ENCODE results near the gene UBR2. TPM values are rescaled to one million over a fixed set of nuclear protein-coding genes. Genes with fewer than 3 reads are reported as not detected.
"Not testable (repeated sequence)": the region's sequence is repeated elsewhere in the genome, so short reads cannot be mapped to it uniquely, and the experiment has no call there.

Gene UBR2
- total RNA-seq, 2 experiments from 2014 or later = 31.4 to 32.5 TPM

- H3K36me3 Mint-ChIP-seq = peaks cover 23% of the 10 kb centered on the region
- no peaks in the 10 kb centered on the region for H3K9me3 Mint-ChIP-seq
- no peaks in the 10 kb centered on the region for H3K27me3 Mint-ChIP-seq
- intact Hi-C loops (cut with micrococcal nuclease) = no loop called here
- peaks cover 51% of the 10 kb centered on the region for H3K4me1 Mint-ChIP-seq (ENCODE audit: low read depth)
- H3K4me3 Mint-ChIP-seq = no peak overlapping the region
- no peak overlapping the region for H3K27ac Mint-ChIP-seq
- CTCF ChIA-PET = interaction anchor here (0.7 to 2.6 kb wide), 5 partner anchors 8 to 1039 kb away, joined by 3 to 13 read pairs (median 3); partner anchors contain the start of gene UBR2
- DNase-seq = no peak
- POLR2A ChIA-PET = interaction anchor here (0.7 to 1.3 kb wide), 3 partner anchors 10 to 319 kb away, joined by 3 to 4 read pairs (median 3); a partner anchor contains a TSS
Measured at GRCh38 chr6:42571611-42572342, 7.9 kb downstream of the UBR2 start.

- H3K27me3 Mint-ChIP-seq = no peaks in the 10 kb centered on the region
- peaks cover 50% of the 10 kb centered on the region for H3K4me1 Mint-ChIP-seq (ENCODE audit: low read depth)
- DNase-seq = no peak
- peaks cover 28% of the 10 kb centered on the region for H3K36me3 Mint-ChIP-seq
- no peaks in the 10 kb centered on the region for H3K9me3 Mint-ChIP-seq
- no peak overlapping the region for H3K4me3 Mint-ChIP-seq
- intact Hi-C loops (cut with micrococcal nuclease) = no loop called here
- POLR2A ChIA-PET = interaction anchor here (0.7 to 1.3 kb wide), 3 partner anchors 9 to 318 kb away, joined by 3 to 4 read pairs (median 3); a partner anchor contains a TSS
- no peak overlapping the region for H3K27ac Mint-ChIP-seq
- CTCF ChIA-PET = interaction anchor here (0.7 to 2.6 kb wide), 6 partner anchors 8 to 1038 kb away, joined by 3 to 13 read pairs (median 4); partner anchors contain the start of gene UBR2
Measured at GRCh38 chr6:42572523-42572922, 8.7 kb downstream of the UBR2 start.

- intact Hi-C loops (cut with micrococcal nuclease); H3K27ac Mint-ChIP-seq; H3K9me3 Mint-ChIP-seq; DNase-seq; H3K4me3 Mint-ChIP-seq; CTCF ChIA-PET; H3K27me3 Mint-ChIP-seq; POLR2A ChIA-PET: not testable (repeated sequence)
- H3K36me3 Mint-ChIP-seq = peaks cover 34% of the 10 kb centered on the region
- H3K4me1 Mint-ChIP-seq (ENCODE audit: low read depth) = peaks cover 46% of the 10 kb centered on the region
Measured at GRCh38 chr6:42576538-42576937, 12.7 kb downstream of the UBR2 start.

GRCh38 chr6:42598300-42598699 is 34.5 kb downstream of the UBR2 start:
- no peak overlapping the region for H3K27ac Mint-ChIP-seq
- no peak overlapping the region for H3K4me3 Mint-ChIP-seq
- CTCF ChIA-PET = no interaction called here

GRCh38 chr6:42599558-42599957 is 35.7 kb downstream of the UBR2 start:
- CTCF ChIA-PET = no interaction called here

More at GRCh38 chr6:42598300-42598699, 34.5 kb downstream of the UBR2 start:
- intact Hi-C loops (cut with micrococcal nuclease) = no loop called here
- no peaks in the 10 kb centered on the region for H3K27me3 Mint-ChIP-seq
- H3K4me1 Mint-ChIP-seq (ENCODE audit: low read depth) = peaks cover 8% of the 10 kb centered on the region
- POLR2A ChIA-PET = no interaction called here
- no peaks in the 10 kb centered on the region for H3K9me3 Mint-ChIP-seq
- DNase-seq = no peak
- peaks cover 27% of the 10 kb centered on the region for H3K36me3 Mint-ChIP-seq

GRCh38 chr6:42604150-42604549 is 40.3 kb downstream of the UBR2 start:
- POLR2A ChIA-PET = no interaction called here
- Mint-ChIP-seq H3K9me3 (no peaks in the 10 kb centered on the region), H3K36me3 (peaks cover 9% of the 10 kb centered on the region), H3K4me1 (ENCODE audit: low read depth) (peaks cover 7% of the 10 kb centered on the region), H3K27me3 (no peaks in the 10 kb centered on the region), H3K27ac (peak overlapping the region; percentile 5), H3K4me3 (no peak overlapping the region)
- no peak for DNase-seq
- intact Hi-C loops (cut with micrococcal nuclease) = no loop called here
- CTCF ChIA-PET = interaction anchor here (1.1 to 1.4 kb wide), 3 partner anchors 12 to 57 kb away, joined by 3 to 5 read pairs (median 3); partner anchors contain the start of gene UBR2

More at GRCh38 chr6:42599558-42599957, 35.7 kb downstream of the UBR2 start:
- Mint-ChIP-seq H3K36me3 (peaks cover 25% of the 10 kb centered on the region), H3K27me3 (no peaks in the 10 kb centered on the region), H3K27ac (no peak overlapping the region), H3K4me3 (no peak overlapping the region), H3K4me1 (ENCODE audit: low read depth) (peaks cover 11% of the 10 kb centered on the region), H3K9me3 (no peaks in the 10 kb centered on the region)
- no peak for DNase-seq
- intact Hi-C loops (cut with micrococcal nuclease) = no loop called here
- POLR2A ChIA-PET = no interaction called here

- ChIA-PET CTCF (interaction anchor here (1.1 to 1.4 kb wide), 2 partner anchors 12 to 57 kb away, joined by 3 read pairs; no protein-coding TSS in a partner anchor), POLR2A (interaction anchor here (1.3 kb wide), 1 partner anchor 265 kb away, joined by 4 read pairs; no protein-coding TSS in a partner anchor)
- H3K27me3 Mint-ChIP-seq; H3K9me3 Mint-ChIP-seq; H3K4me3 Mint-ChIP-seq; H3K36me3 Mint-ChIP-seq; H3K4me1 Mint-ChIP-seq (ENCODE audit: low read depth); DNase-seq; intact Hi-C loops (cut with micrococcal nuclease); H3K27ac Mint-ChIP-seq: not testable (repeated sequence)
Measured at GRCh38 chr6:42604699-42605098, 40.9 kb downstream of the UBR2 start.

DNA sequence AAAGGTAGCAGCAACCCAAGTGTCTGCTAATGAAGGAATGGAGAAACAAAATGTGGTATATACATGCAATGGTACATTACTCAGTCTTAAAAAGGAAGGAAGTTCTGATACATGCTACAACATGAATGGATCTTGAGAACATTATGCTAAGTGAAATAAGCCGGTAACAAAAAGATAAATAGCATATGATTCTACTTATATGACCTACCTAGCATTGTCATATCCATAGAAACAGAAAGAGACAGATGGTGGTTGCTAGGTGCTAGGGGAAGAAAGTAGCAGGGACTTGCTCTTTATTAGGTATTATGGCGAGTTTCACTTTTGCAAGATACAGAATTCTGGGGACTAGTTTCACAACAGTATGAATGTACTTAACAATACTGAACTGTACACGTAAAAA is 46.6 kb downstream of the UBR2 start:
- no peaks in the 10 kb centered on the region for H3K9me3 Mint-ChIP-seq
- ChIA-PET CTCF (no interaction called here), POLR2A (interaction anchor here (0.7 kb wide), 1 partner anchor 37 kb away, joined by 3 read pairs; no protein-coding TSS in a partner anchor)
- H3K4me3 Mint-ChIP-seq = no peak overlapping the region
- no peaks in the 10 kb centered on the region for H3K27me3 Mint-ChIP-seq
- peaks cover 12% of the 10 kb centered on the region for H3K36me3 Mint-ChIP-seq
- no peak for DNase-seq
- intact Hi-C loops (cut with micrococcal nuclease) = no loop called here
- H3K4me1 Mint-ChIP-seq (ENCODE audit: low read depth) = peaks cover 8% of the 10 kb centered on the region
- peak overlapping the region; percentile 0 for H3K27ac Mint-ChIP-seq

DNA sequence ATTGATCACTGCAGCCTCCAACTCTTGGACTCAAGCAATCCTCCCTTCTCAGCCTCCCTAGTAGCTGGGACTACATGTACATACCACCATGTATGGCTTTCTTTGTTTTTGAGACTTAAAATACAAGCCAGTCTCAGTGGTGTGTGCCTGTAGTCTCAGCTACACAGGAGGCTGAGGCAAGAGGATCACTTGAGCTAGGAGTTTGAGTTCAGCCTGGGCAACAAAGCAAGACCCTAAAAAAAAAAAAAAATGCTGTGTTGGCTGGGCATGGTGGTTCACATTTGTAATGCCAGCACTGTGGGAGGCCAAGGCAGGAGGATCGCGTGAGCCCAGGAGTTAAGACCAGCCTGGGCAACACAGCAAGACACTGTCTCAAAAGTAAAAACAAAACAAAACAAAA is 51.7 kb downstream of the UBR2 start:
- POLR2A ChIA-PET = no interaction called here
- DNase-seq = no peak
- no peak overlapping the region for H3K4me3 Mint-ChIP-seq
- CTCF ChIA-PET = no interaction called here
- H3K4me1 Mint-ChIP-seq (ENCODE audit: low read depth) = peaks cover 17% of the 10 kb centered on the region
- H3K27me3 Mint-ChIP-seq = no peaks in the 10 kb centered on the region
- intact Hi-C loops (cut with micrococcal nuclease) = loop anchor here (5.0 kb wide), 1 partner anchor 48 kb away; no protein-coding TSS in a partner anchor
- H3K27ac Mint-ChIP-seq = no peak overlapping the region
- peaks cover 24% of the 10 kb centered on the region for H3K36me3 Mint-ChIP-seq
- H3K9me3 Mint-ChIP-seq = no peaks in the 10 kb centered on the region

- peaks cover 29% of the 10 kb centered on the region for H3K36me3 Mint-ChIP-seq
- intact Hi-C loops (cut with micrococcal nuclease) = loop anchor here (2.0 to 5.0 kb wide), 2 partner anchors 20 to 49 kb away; no protein-coding TSS in a partner anchor
- CTCF ChIA-PET = interaction anchor here (0.8 to 2.1 kb wide), 2 partner anchors 13 to 69 kb away, joined by 3 to 6 read pairs; no protein-coding TSS in a partner anchor
Measured at GRCh38 chr6:42616716-42617115, 52.9 kb downstream of the UBR2 start.

DNA sequence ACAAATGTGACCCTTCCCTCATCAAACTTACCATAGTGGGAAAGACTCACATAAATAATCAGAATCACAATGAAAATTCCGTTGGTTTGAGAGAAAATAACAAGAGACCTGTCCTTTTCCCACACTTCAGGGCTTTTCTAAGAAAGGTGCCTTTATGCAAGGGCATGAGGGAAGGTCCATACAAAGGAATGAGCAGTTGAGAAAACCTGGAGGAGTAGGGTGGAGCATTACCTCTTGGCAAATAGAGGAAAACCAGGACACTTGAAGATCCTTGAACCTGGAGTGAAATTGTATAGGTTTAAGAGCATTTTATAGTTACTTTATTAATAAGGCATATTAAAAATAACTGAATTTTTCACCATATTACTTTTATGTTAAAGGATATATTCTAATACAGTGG is 54.3 kb downstream of the UBR2 start:
- H3K27me3 Mint-ChIP-seq = no peaks in the 10 kb centered on the region
- no peaks in the 10 kb centered on the region for H3K9me3 Mint-ChIP-seq
- DNase-seq = no peak
- intact Hi-C loops (cut with micrococcal nuclease) = loop anchor here (5.0 kb wide), 1 partner anchor 51 kb away; no protein-coding TSS in a partner anchor
- H3K27ac Mint-ChIP-seq = no peak overlapping the region
- POLR2A ChIA-PET = no interaction called here
- H3K4me1 Mint-ChIP-seq (ENCODE audit: low read depth) = peaks cover 16% of the 10 kb centered on the region
- no peak overlapping the region for H3K4me3 Mint-ChIP-seq
- peaks cover 26% of the 10 kb centered on the region for H3K36me3 Mint-ChIP-seq
- CTCF ChIA-PET = interaction anchor here (1.1 to 2.1 kb wide), 2 partner anchors 54 to 71 kb away, joined by 3 to 6 read pairs; no protein-coding TSS in a partner anchor

More at GRCh38 chr6:42616716-42617115, 52.9 kb downstream of the UBR2 start:
- H3K4me3 Mint-ChIP-seq = no peak overlapping the region
- peaks cover 16% of the 10 kb centered on the region for H3K4me1 Mint-ChIP-seq (ENCODE audit: low read depth)
- peak; percentile 44 for DNase-seq
- no peaks in the 10 kb centered on the region for H3K9me3 Mint-ChIP-seq
- POLR2A ChIA-PET = interaction anchor here (1.0 kb wide), 1 partner anchor 21 kb away, joined by 5 read pairs; no protein-coding TSS in a partner anchor
- H3K27ac Mint-ChIP-seq = peak overlapping the region; percentile 69
- no peaks in the 10 kb centered on the region for H3K27me3 Mint-ChIP-seq

DNA sequence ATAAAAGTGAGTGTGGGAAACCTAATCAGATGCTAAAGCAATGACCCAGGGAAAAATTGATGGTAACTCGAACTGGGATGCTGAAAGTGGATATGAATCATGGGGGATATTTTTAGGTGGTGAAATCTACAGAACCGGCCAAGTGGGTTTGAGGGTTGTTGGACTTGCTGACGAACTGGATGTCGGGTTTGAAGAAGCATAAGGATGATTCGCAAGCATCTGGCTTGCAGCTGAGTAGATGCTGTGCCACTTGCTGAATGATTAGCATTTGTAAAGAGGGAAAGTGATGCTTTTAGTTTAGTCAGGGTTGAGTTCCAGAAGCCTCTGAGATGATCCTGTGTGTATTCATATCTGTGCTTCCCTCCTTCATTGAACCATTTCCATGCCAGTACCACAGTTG is 54.9 kb downstream of the UBR2 start:
- intact Hi-C loops (cut with micrococcal nuclease) = loop anchor here (5.0 kb wide), 1 partner anchor 51 kb away; no protein-coding TSS in a partner anchor
- Mint-ChIP-seq H3K4me1 (ENCODE audit: low read depth) (peaks cover 16% of the 10 kb centered on the region), H3K27me3 (no peaks in the 10 kb centered on the region), H3K27ac (no peak overlapping the region), H3K9me3 (no peaks in the 10 kb centered on the region), H3K36me3 (peaks cover 26% of the 10 kb centered on the region), H3K4me3 (no peak overlapping the region)
- DNase-seq = peak; percentile 19
- ChIA-PET POLR2A (no interaction called here), CTCF (interaction anchor here (0.7 to 1.1 kb wide), 2 partner anchors 18 to 54 kb away, joined by 3 read pairs; no protein-coding TSS in a partner anchor)

Data from activated CD4-positive, alpha-beta memory T cell treated with anti-CD3 and anti-CD28 coated beads for 36 hours (primary cell).